Body of pancreas (tissue), 4 donors: ENCODE measurements around the gene CYP4Z1. TPM values are rescaled to one million over a fixed set of nuclear protein-coding genes. Genes with fewer than 3 reads are reported as not detected.
"Not testable (repeated sequence)": the region's sequence is repeated elsewhere in the genome, so short reads cannot be mapped to it uniquely, and the experiment has no call there.

Source experiments
- ATAC-seq: fragments of 150-250 bp; one replicate; pipeline ENCODE4 v1.9.1; 2016
- DNase-seq, 4 donors: peaks; one replicate each; pipeline ENCODE4 v3.0.0-alpha.2; 2019
- H3K27ac ChIP-seq, 4 donors: fragments of 200-600 bp; sonication (generic); 1 replicate in 3 of 4; 2 replicates in 1 of 4; pipeline versions ENCODE4 v1.5.1 to v1.6.1; 2016 to 2019; ENCODE audit warnings: mild to moderate bottlenecking in 1 of 4, mixed read lengths in 1 of 4, moderate library complexity in 1 of 4
- H3K27me3 ChIP-seq, 2 donors: fragments of 200-600 bp; sonication (generic); one replicate each; pipeline ENCODE4 v1.6.0; 2016; ENCODE audit warnings: mild to moderate bottlenecking in 1 of 2
- H3K36me3 ChIP-seq, 2 donors: fragments of 200-600 bp; sonication (generic); replicated peaks in 1 of 2; 2 replicates each; pipeline ENCODE4 v1.5.1; 2016; ENCODE audit warnings: low read depth in 2 of 2; ENCODE audit not compliant: insufficient read depth in 1 of 2
- H3K4me1 ChIP-seq: fragments of 200-600 bp; sonication (generic); one replicate; pipeline ENCODE4 v1.6.0; 2016
- H3K4me3 ChIP-seq, 2 donors: fragments of 200-600 bp; sonication (generic); 1 replicate in 1 of 2; 2 replicates in 1 of 2; pipeline ENCODE4 v1.5.1; 2016 to 2019
- H3K9me3 ChIP-seq, 3 donors: fragments of 200-600 bp; sonication (generic); 1 replicate in 2 of 3; 2 replicates in 1 of 3; pipeline ENCODE4 v1.5.1; 2016
- POLR2A ChIP-seq, 3 donors: fragments of 450-650 bp; IDR thresholded peaks; one replicate each; pipeline ENCODE4 v1.6.1; 2016; ENCODE audit warnings: antibody characterized with exemption in 3 of 3, mild to moderate bottlenecking in 2 of 3
- WGBS, 2 donors: methylation state at CpG; one replicate each; pipeline ENCODE4 v1.1.5; 2017; 5-methylcytosine and 5-hydroxymethylcytosine counted together
- intact Hi-C: fragments of 100-400 bp; cut with DNase I; formaldehyde crosslinking; loops from one replicate; pipeline ENCODE4 v1.15.1; 2023
- total RNA-seq, 2 donors: library from RNA; depleted of rRNA; stranded (reverse); fragments of >200 nt; gene quantifications; one replicate each; pipeline ENCODE4 v1.1.0, GENCODE V29; 2016
- TF ChIP-seq, protein P1 (sequence below), 7 experiments: fragments of 450-650 bp in 4 of 7; fragments of 200-600 bp in 3 of 7; sonication (generic) in 3 of 7; IDR thresholded peaks; one replicate each; pipeline ENCODE4 v1.5.1; 2016 to 2019; ENCODE audit warnings: antibody characterized with exemption in 7 of 7

The CYP4Z1 gene
- total RNA-seq, 2 donors from 2014 or later: 0.52 to 2.3 TPM

DNA sequence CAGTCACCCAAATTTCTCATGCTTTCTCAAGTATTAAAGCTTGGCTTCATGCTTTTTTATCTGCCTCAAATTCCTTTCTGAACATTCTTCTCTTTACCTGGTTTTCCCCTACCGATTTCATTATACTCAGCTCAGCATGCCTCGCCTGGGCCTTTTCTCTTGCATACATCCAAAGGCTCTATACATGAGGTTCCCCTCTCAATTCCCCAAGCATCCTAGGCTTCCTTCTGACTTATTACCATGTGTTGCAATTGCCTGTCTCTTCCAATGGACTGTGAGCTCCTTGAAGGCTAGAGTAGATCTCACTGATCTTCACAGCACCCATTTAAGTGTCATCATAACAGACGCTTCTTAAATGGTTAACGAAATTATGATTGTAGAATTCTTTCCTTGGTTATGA is 46.1 kb downstream of the CYP4Z1 start:
- ATAC-seq (no peak), DNase-seq (no peak)
- no peaks in the 10 kb centered on the region for H3K4me1 ChIP-seq
- H3K27ac ChIP-seq: no peak overlapping the region
- WGBS, 2 donors: 75 to 76% methylated on average over 4 of the region's 4 CpGs
- no peak overlapping the region for H3K4me3 ChIP-seq
- TF ChIP-seq, protein P1, sequence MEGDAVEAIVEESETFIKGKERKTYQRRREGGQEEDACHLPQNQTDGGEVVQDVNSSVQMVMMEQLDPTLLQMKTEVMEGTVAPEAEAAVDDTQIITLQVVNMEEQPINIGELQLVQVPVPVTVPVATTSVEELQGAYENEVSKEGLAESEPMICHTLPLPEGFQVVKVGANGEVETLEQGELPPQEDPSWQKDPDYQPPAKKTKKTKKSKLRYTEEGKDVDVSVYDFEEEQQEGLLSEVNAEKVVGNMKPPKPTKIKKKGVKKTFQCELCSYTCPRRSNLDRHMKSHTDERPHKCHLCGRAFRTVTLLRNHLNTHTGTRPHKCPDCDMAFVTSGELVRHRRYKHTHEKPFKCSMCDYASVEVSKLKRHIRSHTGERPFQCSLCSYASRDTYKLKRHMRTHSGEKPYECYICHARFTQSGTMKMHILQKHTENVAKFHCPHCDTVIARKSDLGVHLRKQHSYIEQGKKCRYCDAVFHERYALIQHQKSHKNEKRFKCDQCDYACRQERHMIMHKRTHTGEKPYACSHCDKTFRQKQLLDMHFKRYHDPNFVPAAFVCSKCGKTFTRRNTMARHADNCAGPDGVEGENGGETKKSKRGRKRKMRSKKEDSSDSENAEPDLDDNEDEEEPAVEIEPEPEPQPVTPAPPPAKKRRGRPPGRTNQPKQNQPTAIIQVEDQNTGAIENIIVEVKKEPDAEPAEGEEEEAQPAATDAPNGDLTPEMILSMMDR (IDR thresholded peaks at IDR 0.05): no peak
- TF ChIP-seq POLR2A (IDR thresholded peaks at IDR 0.05): no peak
- H3K9me3 ChIP-seq: no peaks in the 10 kb centered on the region
- H3K36me3 ChIP-seq: no peaks in the 10 kb centered on the region
- intact Hi-C loops: no loop called here
- H3K27me3 ChIP-seq: no peaks in the 10 kb centered on the region

DNA sequence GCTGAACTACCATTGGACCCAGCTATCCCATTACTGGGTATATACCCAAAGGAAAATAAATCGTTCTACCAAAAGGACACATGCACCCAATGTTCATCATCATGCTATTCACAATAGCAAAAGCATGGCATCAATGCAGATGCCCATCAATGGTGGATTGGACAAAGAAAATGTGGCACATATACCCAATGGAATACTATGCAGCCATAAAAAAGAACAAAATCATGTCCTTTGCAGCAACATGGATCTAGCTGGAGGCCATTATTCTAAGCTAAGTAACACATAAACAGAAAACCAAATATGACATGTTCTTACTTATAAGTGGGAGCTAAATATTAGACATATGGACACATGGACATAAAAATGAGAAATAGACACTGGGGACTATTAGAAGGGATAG is 54.0 kb downstream of the CYP4Z1 start:
- H3K4me3 ChIP-seq: not testable (repeated sequence)

DNA sequence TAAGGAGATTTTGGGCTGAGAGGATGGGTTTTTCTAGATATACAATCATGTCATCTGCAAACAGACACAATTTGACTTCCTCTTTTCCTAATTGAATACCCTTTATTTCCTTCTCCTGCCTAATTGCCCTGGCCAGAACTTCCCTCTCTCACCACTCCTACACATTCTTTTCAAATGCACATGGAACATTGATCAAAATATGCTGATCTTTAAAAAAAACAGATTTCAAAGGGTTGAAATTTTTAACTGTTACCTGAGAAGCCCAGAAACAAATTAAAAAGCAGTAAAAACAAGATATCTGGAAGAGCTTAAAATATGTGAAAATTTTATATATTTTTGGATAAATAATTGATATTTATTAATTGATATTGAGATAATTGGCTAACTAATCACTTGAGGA is 57.8 kb downstream of the CYP4Z1 start:
- H3K36me3 ChIP-seq, H3K27ac ChIP-seq, H3K4me3 ChIP-seq, H3K27me3 ChIP-seq, H3K9me3 ChIP-seq, intact Hi-C loops, DNase-seq, H3K4me1 ChIP-seq, ATAC-seq: not testable (repeated sequence)

More for the DNA sequence above, 54.0 kb downstream of the CYP4Z1 start:
- H3K27me3 ChIP-seq, H3K27ac ChIP-seq, ATAC-seq, H3K36me3 ChIP-seq, H3K9me3 ChIP-seq, H3K4me1 ChIP-seq, intact Hi-C loops, DNase-seq: not testable (repeated sequence)
- 54 to 83% methylated on average over 1 of the region's 1 CpG for WGBS, 2 donors

DNA sequence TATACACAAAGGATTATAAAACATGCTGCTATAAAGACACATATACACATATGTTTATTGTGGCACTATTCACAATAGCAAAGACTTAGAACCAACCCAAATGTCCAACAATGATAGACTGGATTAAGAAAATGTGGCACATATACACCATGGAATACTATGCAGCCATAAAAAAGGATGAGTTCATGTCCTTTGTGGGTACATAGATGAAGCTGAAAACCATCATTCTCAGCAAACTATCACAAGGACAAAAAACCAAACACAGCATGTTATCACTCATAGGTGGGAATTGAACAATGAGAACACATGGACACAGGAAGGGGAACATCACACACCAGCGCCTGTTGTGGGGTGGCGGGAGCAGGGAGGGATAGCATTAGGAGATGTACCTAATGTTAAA is 60.0 kb downstream of the CYP4Z1 start:
- H3K36me3 ChIP-seq, H3K9me3 ChIP-seq, H3K4me1 ChIP-seq, H3K4me3 ChIP-seq, H3K27ac ChIP-seq, DNase-seq, intact Hi-C loops, ATAC-seq, H3K27me3 ChIP-seq: not testable (repeated sequence)
- WGBS, 2 donors: 94% methylated on average over 2 of the region's 2 CpGs

DNA sequence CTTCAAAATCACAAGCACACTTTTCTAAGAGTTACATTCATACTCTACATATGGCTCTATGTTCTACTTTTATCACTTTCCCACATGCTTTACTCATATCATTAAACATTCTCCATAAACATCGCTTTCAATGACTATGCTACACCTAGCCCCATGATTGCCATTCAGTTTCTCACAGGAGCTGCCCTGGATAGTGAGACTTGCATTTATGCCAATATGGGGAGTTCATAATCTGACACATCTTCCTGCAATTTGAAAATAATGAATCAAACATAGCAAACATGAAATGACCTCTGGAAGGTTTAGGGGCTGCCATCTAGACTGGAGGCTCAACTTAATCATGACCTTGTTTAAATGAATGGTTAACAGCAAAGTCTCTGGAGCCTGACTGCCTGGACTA is 61.2 kb downstream of the CYP4Z1 start:
- H3K4me3 ChIP-seq: no peak overlapping the region
- H3K27ac ChIP-seq: no peak overlapping the region
- TF ChIP-seq, protein P1 (IDR thresholded peaks at IDR 0.05): no peak
- no peak for TF ChIP-seq POLR2A (IDR thresholded peaks at IDR 0.05)
- ATAC-seq (no peak), DNase-seq (no peak)
- no peaks in the 10 kb centered on the region for H3K9me3 ChIP-seq
- intact Hi-C loops: no loop called here
- H3K4me1 ChIP-seq: no peaks in the 10 kb centered on the region
- WGBS, 2 donors: 93 to 94% methylated on average over 1 of the region's 1 CpG
- no peaks in the 10 kb centered on the region for H3K36me3 ChIP-seq
- H3K27me3 ChIP-seq: no peaks in the 10 kb centered on the region

DNA sequence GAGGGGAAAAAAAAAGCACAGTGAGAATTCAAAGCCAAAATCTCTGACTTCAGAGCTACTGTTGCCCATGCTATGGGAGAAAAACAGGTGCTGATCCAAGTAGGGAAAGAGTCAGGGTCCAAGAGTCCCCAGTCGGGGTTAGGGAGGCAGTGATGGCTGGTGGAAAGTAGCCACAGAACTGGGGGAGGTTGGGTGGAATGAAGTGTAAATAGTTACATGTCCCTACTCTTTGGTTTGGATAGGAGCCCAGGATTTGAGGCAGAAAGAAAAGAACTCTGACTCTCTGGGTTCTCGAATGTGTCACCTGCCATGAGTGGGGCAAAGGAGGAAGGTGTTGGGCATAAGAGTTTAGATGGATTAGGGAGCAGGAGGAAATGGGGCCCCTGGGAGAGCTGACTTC is 61.8 kb downstream of the CYP4Z1 start:
- ATAC-seq (peak; percentile 40), DNase-seq (peak in 1 of 4 donors; percentile 3)
- H3K36me3 ChIP-seq, intact Hi-C loops, H3K4me1 ChIP-seq, H3K9me3 ChIP-seq, H3K27ac ChIP-seq, H3K27me3 ChIP-seq, H3K4me3 ChIP-seq: not testable (repeated sequence)
- WGBS, 2 donors: 17 to 29% methylated on average over 2 of the region's 2 CpGs

DNA sequence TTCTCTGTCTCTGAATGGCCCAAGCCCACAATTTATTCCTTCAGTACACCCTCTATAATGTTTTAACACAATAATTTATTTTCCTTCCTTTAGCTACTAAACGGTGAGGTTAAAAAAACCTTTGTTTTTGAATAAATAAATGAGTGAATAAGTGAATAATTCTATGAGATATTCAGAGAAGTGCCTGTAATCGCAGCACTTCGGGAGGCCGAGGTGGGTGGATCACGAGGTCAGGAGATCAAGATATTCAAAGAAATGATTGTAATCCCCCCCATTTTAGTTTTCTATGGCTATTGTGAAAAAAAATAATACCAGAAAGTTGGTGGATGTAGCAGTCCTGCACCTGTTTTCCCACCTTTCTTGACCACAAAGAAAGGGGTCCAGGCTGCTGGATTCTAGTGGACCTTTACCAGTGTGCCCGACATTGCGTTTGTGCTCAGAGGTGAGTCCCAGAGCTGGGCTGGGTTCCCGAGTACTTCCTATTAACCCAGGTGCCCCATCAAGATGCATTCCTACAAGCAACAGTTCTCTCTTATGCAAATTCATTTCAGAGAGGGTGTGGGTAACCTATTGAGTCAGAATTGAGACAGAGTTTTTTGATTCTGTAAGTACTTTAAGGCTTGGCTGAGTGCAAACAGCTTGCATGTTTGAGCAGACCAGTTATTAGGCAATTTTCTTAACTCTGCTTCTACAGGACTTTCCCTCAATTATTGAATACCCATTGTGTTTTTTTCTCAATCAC is 62.6 kb downstream of the CYP4Z1 start:
- intact Hi-C loops, H3K4me3 ChIP-seq, H3K27me3 ChIP-seq, H3K4me1 ChIP-seq, ATAC-seq, H3K36me3 ChIP-seq, DNase-seq, H3K27ac ChIP-seq, H3K9me3 ChIP-seq: not testable (repeated sequence)
- 59 to 69% methylated on average over 8 of the region's 8 CpGs for WGBS, 2 donors

DNA sequence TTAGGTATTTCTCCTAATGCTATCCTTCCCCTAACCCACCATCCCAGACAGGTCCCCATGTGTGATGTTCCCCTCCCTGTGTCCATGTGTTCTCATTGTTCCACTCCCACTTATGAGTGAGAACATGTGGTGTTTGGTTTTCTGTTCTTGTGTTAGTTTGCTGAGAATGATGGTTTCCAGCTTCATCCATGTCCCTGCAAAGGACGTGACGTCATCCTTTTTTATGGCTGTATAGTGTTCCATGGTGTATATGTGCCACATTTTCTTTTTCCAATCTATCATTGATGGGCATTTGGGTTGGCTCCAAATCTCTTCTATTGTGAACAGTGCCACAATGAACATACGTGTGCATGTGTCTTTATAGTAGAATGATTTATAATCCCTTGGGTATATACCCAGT is 65.6 kb downstream of the CYP4Z1 start:
- H3K27ac ChIP-seq, H3K4me3 ChIP-seq, H3K27me3 ChIP-seq, H3K36me3 ChIP-seq, H3K9me3 ChIP-seq, H3K4me1 ChIP-seq, ATAC-seq, intact Hi-C loops, DNase-seq: not testable (repeated sequence)
- 66 to 82% methylated on average over 3 of the region's 3 CpGs for WGBS, 2 donors
